Mucosa of descending colon (tissue), 3 donors: ENCODE measurements around the gene ERP29. TPM values are rescaled to one million over a fixed set of nuclear protein-coding genes. Genes with fewer than 3 reads are reported as not detected.
"Not testable (repeated sequence)": the region's sequence is repeated elsewhere in the genome, so short reads cannot be mapped to it uniquely, and the experiment has no call there.

Experiments
- ATAC-seq: fragments of 200-7000 bp; cut with Tn5 transposase; one replicate; pipeline ENCODE4 v1.9.1; 2020; ENCODE audit warnings: mild to moderate bottlenecking, moderate library complexity
- DNase-seq, 3 donors: peaks; one replicate each; pipeline ENCODE4 v3.0.0-alpha.2; 2020
- H3K36me3 ChIP-seq: fragments of 200-600 bp; one replicate; pipeline ENCODE4 v1.8.0; 2021; ENCODE audit warnings: low read depth, mild to moderate bottlenecking
- H3K4me1 ChIP-seq: fragments of 200-600 bp; one replicate; pipeline ENCODE4 v1.8.0; 2021; ENCODE audit warnings: low read depth, mild to moderate bottlenecking
- H3K4me3 ChIP-seq: fragments of 200-600 bp; one replicate; pipeline ENCODE4 v1.8.0; 2021; ENCODE audit warnings: mild to moderate bottlenecking
- H3K9me3 ChIP-seq: fragments of 200-600 bp; one replicate; pipeline ENCODE4 v1.8.0; 2021; ENCODE audit warnings: mild to moderate bottlenecking
- intact Hi-C, 2 donors: fragments of 100-400 bp; cut with DNase I in 1 of 2; cut with micrococcal nuclease in 1 of 2; formaldehyde crosslinking; loops; one replicate each; pipeline versions ENCODE4 v1.11.0 to v1.11.1; 2022; cut with DNase I, micrococcal nuclease
- total RNA-seq, 3 donors: library from RNA; stranded (reverse); fragmentation: NEBNext Ultra II Directional in 2 of 3; extraction: Animal tissue kit (Norgen Biotek cat#: 25700) in 2 of 3; gene quantifications; one replicate each; pipeline versions ENCODE4 v1.2.1 to v1.2.4, GENCODE V29; 2021 to 2023
- TF ChIP-seq, protein P1 (sequence below): fragments of 200-600 bp; IDR thresholded peaks from one replicate; pipeline ENCODE4 v1.8.0; 2022; ENCODE audit warnings: antibody characterized with exemption, mild to moderate bottlenecking
- donor health status: DM: no; HTN: no; CAD: no; lungs with moderate emphysema.
- donor health status: DM: no; HTN: no; CAD: no.
- donor health status: DM: no; HTN: yes; CAD: no.

Gene ERP29
- total RNA-seq, 3 donors from 2014 or later: 108 to 112 (median 109) TPM

- no peaks in the 10 kb centered on the region for H3K36me3 ChIP-seq
- peak; percentile 91 for ATAC-seq
- H3K4me1 ChIP-seq: peaks cover 13% of the 10 kb centered on the region
- no peak overlapping the region for H3K4me3 ChIP-seq
- intact Hi-C loops: no loop called here
- TF ChIP-seq, protein P1, sequence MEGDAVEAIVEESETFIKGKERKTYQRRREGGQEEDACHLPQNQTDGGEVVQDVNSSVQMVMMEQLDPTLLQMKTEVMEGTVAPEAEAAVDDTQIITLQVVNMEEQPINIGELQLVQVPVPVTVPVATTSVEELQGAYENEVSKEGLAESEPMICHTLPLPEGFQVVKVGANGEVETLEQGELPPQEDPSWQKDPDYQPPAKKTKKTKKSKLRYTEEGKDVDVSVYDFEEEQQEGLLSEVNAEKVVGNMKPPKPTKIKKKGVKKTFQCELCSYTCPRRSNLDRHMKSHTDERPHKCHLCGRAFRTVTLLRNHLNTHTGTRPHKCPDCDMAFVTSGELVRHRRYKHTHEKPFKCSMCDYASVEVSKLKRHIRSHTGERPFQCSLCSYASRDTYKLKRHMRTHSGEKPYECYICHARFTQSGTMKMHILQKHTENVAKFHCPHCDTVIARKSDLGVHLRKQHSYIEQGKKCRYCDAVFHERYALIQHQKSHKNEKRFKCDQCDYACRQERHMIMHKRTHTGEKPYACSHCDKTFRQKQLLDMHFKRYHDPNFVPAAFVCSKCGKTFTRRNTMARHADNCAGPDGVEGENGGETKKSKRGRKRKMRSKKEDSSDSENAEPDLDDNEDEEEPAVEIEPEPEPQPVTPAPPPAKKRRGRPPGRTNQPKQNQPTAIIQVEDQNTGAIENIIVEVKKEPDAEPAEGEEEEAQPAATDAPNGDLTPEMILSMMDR: no peak
- peak in 2 of 3 donors; percentile 61 to 75 for DNase-seq
- no peaks in the 10 kb centered on the region for H3K9me3 ChIP-seq
These were observed 7.5 kb upstream of the ERP29 start for GRCh38 chr12:112005419-112006395.

- no peak for DNase-seq
- TF ChIP-seq, protein P1: no peak
- intact Hi-C loops: no loop called here
- Histone ChIP-seq H3K4me3 (no peak overlapping the region), H3K4me1 (peaks cover 23% of the 10 kb centered on the region), H3K36me3 (no peaks in the 10 kb centered on the region), H3K9me3 (no peaks in the 10 kb centered on the region)
- ATAC-seq: no peak
These were observed 5.3 kb upstream of the ERP29 start for GRCh38 chr12:112007945-112008344.

GRCh38 chr12:112008918-112009317, 4.3 kb upstream of the ERP29 start:
- intact Hi-C loops: no loop called here
- Histone ChIP-seq H3K9me3 (no peaks in the 10 kb centered on the region), H3K4me1 (peaks cover 23% of the 10 kb centered on the region), H3K36me3 (no peaks in the 10 kb centered on the region), H3K4me3 (no peak overlapping the region)
- DNase-seq: no peak
- TF ChIP-seq, protein P1: no peak
- no peak for ATAC-seq

DNA sequence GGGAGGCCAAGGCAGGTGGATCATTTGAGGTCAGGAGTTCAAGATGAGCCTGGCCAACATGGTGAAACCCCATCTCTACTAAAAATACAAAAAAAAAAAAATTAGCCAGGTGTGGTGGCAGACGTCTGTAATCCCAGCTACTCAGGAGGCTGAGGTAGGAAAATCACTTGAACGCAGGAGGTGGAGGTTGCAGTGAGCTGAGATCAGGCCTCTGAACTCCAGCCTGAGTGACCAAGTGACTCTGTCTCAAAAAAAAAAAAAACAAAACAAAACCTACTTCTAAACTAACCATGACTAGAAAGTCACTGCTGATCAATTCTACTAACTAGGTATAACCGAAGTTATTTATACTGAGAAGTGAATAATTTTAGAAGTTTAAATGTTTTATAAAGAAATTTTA, 3.6 kb upstream of the ERP29 start:
- intact Hi-C loops, ATAC-seq, H3K9me3 ChIP-seq, H3K36me3 ChIP-seq, H3K4me3 ChIP-seq, DNase-seq: not testable (repeated sequence)
- H3K4me1 ChIP-seq: peaks cover 25% of the 10 kb centered on the region

- Histone ChIP-seq H3K4me3 (no peak overlapping the region), H3K4me1 (peaks cover 30% of the 10 kb centered on the region), H3K36me3 (no peaks in the 10 kb centered on the region), H3K9me3 (no peaks in the 10 kb centered on the region)
- no peak for DNase-seq
- intact Hi-C loops: no loop called here
- TF ChIP-seq, protein P1: no peak
- no peak for ATAC-seq
These were observed 2.5 kb upstream of the ERP29 start for GRCh38 chr12:112010415-112011344.
